Neural progenitor cell (in vitro differentiated cells): Measurements from ENCODE around the gene DCTN5.

Source experiments
- CTCF ChIP-seq: fragments of 200-600 bp; sonication (generic); IDR thresholded peaks from 2 replicates; pipeline ENCODE4 v1.5.1; 2017; ENCODE audit warnings: antibody characterized with exemption, mild to moderate bottlenecking
- EZH2 ChIP-seq: fragments of 200-600 bp; sonication (generic); IDR thresholded peaks from 2 replicates; pipeline ENCODE4 v1.6.1; 2017; ENCODE audit warnings: antibody characterized with exemption, mild to moderate bottlenecking, moderate library complexity
- EZH2phosphoT487 ChIP-seq: fragments of 200-600 bp; sonication (generic); IDR thresholded peaks from 2 replicates; pipeline ENCODE4 v1.6.1; 2017; ENCODE audit warnings: antibody characterized with exemption

- TF ChIP-seq CTCF (no peak), EZH2 (no peak), EZH2phosphoT487 (no peak)
Measured at GRCh38 chr16:23716484-23716883, 75.2 kb downstream of the DCTN5 start.
